CD4-positive, alpha-beta T cell (primary cell): ENCODE results near the gene IPO11. TPM values are rescaled to one million over a fixed set of nuclear protein-coding genes. Genes with fewer than 3 reads are reported as not detected.

Experiments used
- ATAC-seq: fragments of 200-7000 bp; cut with Tn5 transposase; one replicate; pipeline ENCODE4 v1.10.0; 2022; ENCODE audit warnings: mild to moderate bottlenecking; ENCODE audit not compliant: poor library complexity
- CTCF ChIA-PET: fragments of 350-600 bp; sonication (Branson Sonifier 250); formaldehyde crosslinking; loops from one replicate; lab custom pipeline; 2021; ENCODE audit warnings: antibody characterized with exemption, inconsistent platforms; lab: Charles Lee
- POLR2A ChIA-PET: fragments of 350-600 bp; sonication (Branson Sonifier 250); formaldehyde crosslinking; loops from one replicate; lab custom pipeline; 2021; ENCODE audit warnings: antibody characterized with exemption, inconsistent platforms; lab: Charles Lee
- DNase-seq, 14 experiments: peaks; one replicate each; pipeline ENCODE4 v3.0.0-alpha.2; 2013 to 2020; ENCODE audit warnings: mixed read lengths in 2 of 14
- H3K27ac ChIP-seq, 2 donors: one replicate each; pipeline versions ENCODE4 v1.5.1 to v1.7.0; 2013; ENCODE audit warnings: low read length in 2 of 2, low read depth in 1 of 2, mild to moderate bottlenecking in 1 of 2
- H3K27me3 ChIP-seq, 2 experiments: 1 replicate in 1 of 2; 2 replicates in 1 of 2; pipeline versions ENCODE4 v1.6.1 to v1.7.0; 2013; ENCODE audit warnings: low read length in 2 of 2, control low read depth in 1 of 2, mild to moderate bottlenecking in 1 of 2, moderate library complexity in 1 of 2; ENCODE audit not compliant: insufficient read depth in 2 of 2, control insufficient read depth in 1 of 2
- H3K36me3 ChIP-seq: one replicate; pipeline ENCODE4 v1.6.1; 2013; ENCODE audit warnings: low read length, control low read depth; ENCODE audit not compliant: insufficient read depth
- H3K4me1 ChIP-seq: one replicate; pipeline ENCODE4 v1.6.1; 2013; ENCODE audit warnings: low read length, control low read depth; ENCODE audit not compliant: insufficient read depth
- H3K4me3 ChIP-seq: one replicate; pipeline ENCODE4 v1.5.1; 2013; ENCODE audit warnings: mild to moderate bottlenecking, low read length, moderate library complexity
- H3K9me3 ChIP-seq, 2 experiments: 1 replicate in 1 of 2; 2 replicates in 1 of 2; pipeline versions ENCODE4 v1.6.1 to v1.7.0; 2013; ENCODE audit warnings: low read length in 2 of 2, mild to moderate bottlenecking in 2 of 2, control low read depth in 1 of 2, moderate library complexity in 1 of 2; ENCODE audit not compliant: control insufficient read depth in 1 of 2, insufficient read depth in 1 of 2
- H3K27ac Mint-ChIP-seq: one replicate; pipeline ENCODE4 v1.8.0; 2020; ENCODE audit warnings: mixed read lengths
- H3K27me3 Mint-ChIP-seq: one replicate; pipeline ENCODE4 v1.8.0; 2021; ENCODE audit warnings: mixed read lengths
- H3K36me3 Mint-ChIP-seq: one replicate; pipeline ENCODE4 v1.8.0; 2021; ENCODE audit warnings: low read depth, mixed read lengths
- H3K4me1 Mint-ChIP-seq: one replicate; pipeline ENCODE4 v1.8.0; 2021; ENCODE audit warnings: low read depth, mixed read lengths
- H3K4me3 Mint-ChIP-seq: one replicate; pipeline ENCODE4 v1.8.0; 2020; ENCODE audit warnings: mild to moderate bottlenecking, mixed read lengths
- H3K9me3 Mint-ChIP-seq: one replicate; pipeline ENCODE4 v1.8.0; 2020; ENCODE audit warnings: mixed read lengths
- CTCF ChIP-seq: fragments of 200-600 bp; IDR thresholded peaks from one replicate; pipeline ENCODE4 v1.8.0; 2022; ENCODE audit warnings: antibody characterized with exemption, mild to moderate bottlenecking
- intact Hi-C, 2 experiments: fragments of 100-400 bp; cut with DNase I in 1 of 2; cut with micrococcal nuclease in 1 of 2; formaldehyde crosslinking; loops; one replicate each; pipeline versions ENCODE4 v1.15.1 to v1.9.0; 2023 to 2025; cut with DNase I, micrococcal nuclease
- total RNA-seq, 174 experiments: library from RNA in 2 of 174; stranded (reverse) in 2 of 174; gene quantifications; one replicate each; pipeline ENCODE4 v1.2.3 and lab custom pipeline; 2021 to 2026

The IPO11 gene
- total RNA-seq, 2 experiments from 2014 or later: 15.1 to 16.1 TPM

- Mint-ChIP-seq H3K9me3 (no peaks in the 10 kb centered on the region), H3K4me1 (no peaks in the 10 kb centered on the region), H3K36me3 (peaks cover 70% of the 10 kb centered on the region), H3K4me3 (no peak overlapping the region), H3K27ac (no peak overlapping the region), H3K27me3 (no peaks in the 10 kb centered on the region)
- H3K4me3 ChIP-seq: no peak overlapping the region
- ChIA-PET POLR2A (no interaction called here), CTCF (interaction anchor here (0.7 kb wide), 1 partner anchor 58 kb away, joined by 3 read pairs; no protein-coding TSS in a partner anchor)
- H3K9me3 ChIP-seq: no peaks in the 10 kb centered on the region
- H3K36me3 ChIP-seq: peaks cover 15% of the 10 kb centered on the region
- no peaks in the 10 kb centered on the region for H3K4me1 ChIP-seq
- intact Hi-C loops: no loop called here
- H3K27ac ChIP-seq: no peak overlapping the region
- DNase-seq: no peak
- TF ChIP-seq CTCF: no peak
- no peak for ATAC-seq
- H3K27me3 ChIP-seq: no peaks in the 10 kb centered on the region
These were observed 87.2 kb downstream of the IPO11 start for GRCh38 chr5:62499756-62500155.

- H3K27me3 Mint-ChIP-seq: no peaks in the 10 kb centered on the region
- H3K36me3 Mint-ChIP-seq: peaks cover 78% of the 10 kb centered on the region
- no peak for TF ChIP-seq CTCF
- H3K4me1 Mint-ChIP-seq: no peaks in the 10 kb centered on the region
- intact Hi-C loops: no loop called here
- no peaks in the 10 kb centered on the region for H3K27me3 ChIP-seq
- ATAC-seq (no peak), DNase-seq (no peak)
- no peak overlapping the region for H3K27ac Mint-ChIP-seq
- no peak overlapping the region for H3K4me3 Mint-ChIP-seq
- no peaks in the 10 kb centered on the region for H3K9me3 ChIP-seq
- H3K4me1 ChIP-seq: no peaks in the 10 kb centered on the region
- H3K4me3 ChIP-seq: no peak overlapping the region
- CTCF ChIA-PET: no interaction called here
- H3K9me3 Mint-ChIP-seq: no peaks in the 10 kb centered on the region
- no peak overlapping the region for H3K27ac ChIP-seq
- POLR2A ChIA-PET: no interaction called here
- H3K36me3 ChIP-seq: peaks cover 13% of the 10 kb centered on the region
These were observed 90.0 kb downstream of the IPO11 start for GRCh38 chr5:62502456-62503101.

- no peak overlapping the region for H3K27ac ChIP-seq
- peaks cover 21% of the 10 kb centered on the region for H3K36me3 ChIP-seq
- ATAC-seq (no peak), DNase-seq (no peak)
- no peak overlapping the region for H3K27ac Mint-ChIP-seq
- ChIA-PET POLR2A (no interaction called here), CTCF (no interaction called here)
- no peaks in the 10 kb centered on the region for H3K27me3 ChIP-seq
- H3K4me1 ChIP-seq: no peaks in the 10 kb centered on the region
- H3K9me3 ChIP-seq: no peaks in the 10 kb centered on the region
- H3K4me3 ChIP-seq: no peak overlapping the region
- H3K9me3 Mint-ChIP-seq: no peaks in the 10 kb centered on the region
- H3K4me3 Mint-ChIP-seq: no peak overlapping the region
- intact Hi-C loops: no loop called here
- TF ChIP-seq CTCF: no peak
- peaks cover 81% of the 10 kb centered on the region for H3K36me3 Mint-ChIP-seq
- no peaks in the 10 kb centered on the region for H3K4me1 Mint-ChIP-seq
- no peaks in the 10 kb centered on the region for H3K27me3 Mint-ChIP-seq
These were observed 91.6 kb downstream of the IPO11 start for GRCh38 chr5:62504129-62504528.
